Measurements from ENCODE around the gene TDRD12. TPM values are rescaled to one million over a fixed set of nuclear protein-coding genes. Genes with fewer than 3 reads are reported as not detected.
A peak's percentile ranks its signal among the peaks of the same experiment; 100 is the strongest.

Gene TDRD12, protein sequence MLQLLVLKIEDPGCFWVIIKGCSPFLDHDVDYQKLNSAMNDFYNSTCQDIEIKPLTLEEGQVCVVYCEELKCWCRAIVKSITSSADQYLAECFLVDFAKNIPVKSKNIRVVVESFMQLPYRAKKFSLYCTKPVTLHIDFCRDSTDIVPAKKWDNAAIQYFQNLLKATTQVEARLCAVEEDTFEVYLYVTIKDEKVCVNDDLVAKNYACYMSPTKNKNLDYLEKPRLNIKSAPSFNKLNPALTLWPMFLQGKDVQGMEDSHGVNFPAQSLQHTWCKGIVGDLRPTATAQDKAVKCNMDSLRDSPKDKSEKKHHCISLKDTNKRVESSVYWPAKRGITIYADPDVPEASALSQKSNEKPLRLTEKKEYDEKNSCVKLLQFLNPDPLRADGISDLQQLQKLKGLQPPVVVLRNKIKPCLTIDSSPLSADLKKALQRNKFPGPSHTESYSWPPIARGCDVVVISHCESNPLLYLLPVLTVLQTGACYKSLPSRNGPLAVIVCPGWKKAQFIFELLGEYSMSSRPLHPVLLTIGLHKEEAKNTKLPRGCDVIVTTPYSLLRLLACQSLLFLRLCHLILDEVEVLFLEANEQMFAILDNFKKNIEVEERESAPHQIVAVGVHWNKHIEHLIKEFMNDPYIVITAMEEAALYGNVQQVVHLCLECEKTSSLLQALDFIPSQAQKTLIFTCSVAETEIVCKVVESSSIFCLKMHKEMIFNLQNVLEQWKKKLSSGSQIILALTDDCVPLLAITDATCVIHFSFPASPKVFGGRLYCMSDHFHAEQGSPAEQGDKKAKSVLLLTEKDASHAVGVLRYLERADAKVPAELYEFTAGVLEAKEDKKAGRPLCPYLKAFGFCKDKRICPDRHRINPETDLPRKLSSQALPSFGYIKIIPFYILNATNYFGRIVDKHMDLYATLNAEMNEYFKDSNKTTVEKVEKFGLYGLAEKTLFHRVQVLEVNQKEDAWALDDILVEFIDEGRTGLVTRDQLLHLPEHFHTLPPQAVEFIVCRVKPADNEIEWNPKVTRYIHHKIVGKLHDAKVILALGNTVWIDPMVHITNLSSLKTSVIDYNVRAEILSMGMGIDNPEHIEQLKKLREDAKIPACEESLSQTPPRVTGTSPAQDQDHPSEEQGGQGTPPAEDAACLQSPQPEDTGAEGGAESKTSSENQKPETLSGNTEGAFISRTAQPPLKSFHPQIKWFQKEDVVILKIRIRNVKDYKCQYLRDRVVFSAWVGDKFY (N-terminal part only)
- total RNA-seq, result 0.18 and 0.20 TPM in 2 replicates

DNA sequence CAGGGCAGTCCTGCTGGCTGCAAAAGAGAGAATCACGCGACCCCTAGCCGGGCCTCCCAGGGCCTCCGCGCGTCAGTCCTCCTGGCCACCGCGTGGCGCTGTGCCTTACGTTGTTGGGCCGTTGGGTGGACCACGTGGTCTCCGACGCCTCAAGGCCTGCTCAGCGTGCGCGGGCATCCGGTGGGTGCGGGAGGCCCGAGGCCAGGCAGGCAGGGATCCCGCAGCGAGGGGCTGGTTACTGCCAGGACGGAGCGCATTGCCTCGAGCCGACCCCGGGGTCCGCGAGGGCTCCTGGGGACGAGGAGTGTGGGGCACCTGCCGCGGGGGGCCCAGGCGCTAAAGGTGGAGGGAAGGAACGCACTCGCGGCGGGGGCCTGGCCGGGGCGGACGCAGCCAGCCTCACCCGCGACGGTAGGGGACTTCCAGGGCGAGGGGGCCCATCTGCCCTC is at the start of gene TDRD12:
TDRD12 (plus strand) TSS at position 157 of the 449 bp plus-strand sequence. CDS start 306 bp downstream, outside the sequence.
- peaks cover 4% of the 10 kb centered on the region for H3K9me3 Mint-ChIP-seq

DNA sequence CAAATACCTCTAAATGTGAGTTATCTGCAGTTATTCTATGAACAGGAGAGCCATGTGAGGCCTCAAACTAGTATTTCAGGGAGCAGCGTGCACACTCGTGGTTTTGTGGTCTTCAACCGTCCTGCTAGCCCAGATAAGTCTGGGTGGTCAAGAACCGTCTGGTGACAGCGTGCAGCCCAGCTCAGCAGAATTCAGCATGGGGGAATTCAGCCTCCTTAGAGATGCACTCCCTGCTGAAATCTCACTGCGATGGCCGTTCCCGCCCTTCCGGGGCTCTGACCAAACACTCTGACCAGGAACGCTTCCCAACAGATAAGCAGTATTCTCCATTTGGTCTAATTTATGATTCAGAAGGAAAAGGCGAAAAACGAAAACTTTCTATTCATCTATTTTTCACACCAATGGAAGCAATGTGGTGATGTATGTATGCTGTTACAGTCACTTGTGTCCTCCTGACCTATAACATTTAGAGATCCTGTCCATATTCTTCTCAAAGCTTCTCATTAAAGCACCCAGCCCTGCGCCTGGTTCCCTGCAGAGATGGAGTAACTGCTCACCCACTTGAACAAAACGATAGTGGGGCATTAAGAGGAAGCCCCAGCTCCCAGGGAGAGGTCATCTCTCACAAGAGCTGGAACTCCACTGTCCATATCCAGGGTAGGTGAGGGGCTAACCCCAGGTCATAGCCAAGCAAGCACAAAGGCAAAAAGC is 47.5 kb upstream of the TDRD12 start:
- Mint-ChIP-seq H3K36me3 (ENCODE audit: low read depth) (no peaks in the 10 kb centered on the region), H3K27me3 (ENCODE audit: insufficient read depth) (peaks cover 10% of the 10 kb centered on the region), H3K9me3 (no peaks in the 10 kb centered on the region), H3K27ac (no peak overlapping the region), H3K4me1 (ENCODE audit: low read depth) (peaks cover 32% of the 10 kb centered on the region), H3K4me3 (no peak overlapping the region)
- intact Hi-C loops (cut with micrococcal nuclease), result no loop called here
- DNase-seq (ENCODE audit: low spot score), result no peak

More for the DNA sequence above, at the start of gene TDRD12:
- Mint-ChIP-seq H3K27ac (no peak within 1 kb of the TSS), H3K36me3 (ENCODE audit: low read depth) (peaks cover 9% of the 10 kb centered on the region), H3K27me3 (ENCODE audit: insufficient read depth) (peaks cover 5% of the 10 kb centered on the region), H3K4me1 (ENCODE audit: low read depth) (no peaks in the 10 kb centered on the region), H3K4me3 (no peak within 1 kb of the TSS)
- intact Hi-C loops (cut with micrococcal nuclease), result no loop called here
- DNase-seq (ENCODE audit: low spot score), result no peak

DNA sequence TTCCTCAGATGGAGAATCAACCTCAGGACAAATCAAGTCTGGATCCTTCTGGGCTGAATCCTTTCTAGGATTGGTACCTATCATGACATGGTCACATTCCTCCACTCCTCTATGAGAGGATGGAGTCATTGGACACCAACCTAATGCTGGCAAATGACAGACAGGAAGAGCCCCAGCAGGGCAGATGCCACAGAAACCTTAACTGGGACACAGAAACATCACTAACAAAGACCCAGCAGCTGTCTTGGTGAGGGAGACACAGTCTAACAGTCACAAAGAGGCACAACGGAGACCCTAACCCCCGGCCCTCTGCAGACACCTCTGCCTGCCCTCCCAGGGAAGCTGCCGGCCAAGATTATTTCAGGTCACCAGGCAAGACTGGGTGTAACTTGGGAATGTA is 46.7 kb upstream of the TDRD12 start:
- H3K36me3 Mint-ChIP-seq (ENCODE audit: low read depth), result no peaks in the 10 kb centered on the region
- H3K9me3 Mint-ChIP-seq, result no peaks in the 10 kb centered on the region
- intact Hi-C loops (cut with micrococcal nuclease), result no loop called here
- DNase-seq (ENCODE audit: low spot score), result no peak
- H3K4me3 Mint-ChIP-seq, result peak overlapping the region; percentile 89
- no peak overlapping the region for H3K27ac Mint-ChIP-seq
- H3K4me1 Mint-ChIP-seq (ENCODE audit: low read depth), result peaks cover 38% of the 10 kb centered on the region
- peaks cover 18% of the 10 kb centered on the region for H3K27me3 Mint-ChIP-seq (ENCODE audit: insufficient read depth)

DNA sequence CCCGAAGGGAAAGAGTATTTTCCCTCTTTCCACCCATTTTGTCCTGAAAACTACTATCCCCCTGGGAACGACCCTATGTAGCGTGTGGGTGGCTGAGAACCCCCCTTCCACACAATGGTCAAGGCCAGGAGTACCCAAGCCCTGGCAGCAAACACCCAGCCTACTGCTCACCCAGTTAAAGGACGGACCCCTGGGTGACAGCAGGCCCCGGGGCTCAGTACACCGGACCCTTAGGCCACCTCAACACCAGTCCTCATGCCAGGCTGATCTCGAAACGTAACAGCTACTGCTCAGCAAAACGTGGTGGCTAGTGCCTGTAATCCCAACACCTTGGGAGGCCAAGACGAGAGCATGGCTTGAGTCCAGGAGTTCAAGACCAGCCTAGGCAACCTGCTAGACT is 46.0 kb upstream of the TDRD12 start:
- H3K4me3 Mint-ChIP-seq, result peak overlapping the region; percentile 89
- H3K4me1 Mint-ChIP-seq (ENCODE audit: low read depth), result peaks cover 38% of the 10 kb centered on the region
- H3K27me3 Mint-ChIP-seq (ENCODE audit: insufficient read depth), result peaks cover 22% of the 10 kb centered on the region
- no peak overlapping the region for H3K27ac Mint-ChIP-seq
- DNase-seq (ENCODE audit: low spot score), result no peak
- H3K36me3 Mint-ChIP-seq (ENCODE audit: low read depth), result no peaks in the 10 kb centered on the region
- H3K9me3 Mint-ChIP-seq, result no peaks in the 10 kb centered on the region
- intact Hi-C loops (cut with micrococcal nuclease), result no loop called here

DNA sequence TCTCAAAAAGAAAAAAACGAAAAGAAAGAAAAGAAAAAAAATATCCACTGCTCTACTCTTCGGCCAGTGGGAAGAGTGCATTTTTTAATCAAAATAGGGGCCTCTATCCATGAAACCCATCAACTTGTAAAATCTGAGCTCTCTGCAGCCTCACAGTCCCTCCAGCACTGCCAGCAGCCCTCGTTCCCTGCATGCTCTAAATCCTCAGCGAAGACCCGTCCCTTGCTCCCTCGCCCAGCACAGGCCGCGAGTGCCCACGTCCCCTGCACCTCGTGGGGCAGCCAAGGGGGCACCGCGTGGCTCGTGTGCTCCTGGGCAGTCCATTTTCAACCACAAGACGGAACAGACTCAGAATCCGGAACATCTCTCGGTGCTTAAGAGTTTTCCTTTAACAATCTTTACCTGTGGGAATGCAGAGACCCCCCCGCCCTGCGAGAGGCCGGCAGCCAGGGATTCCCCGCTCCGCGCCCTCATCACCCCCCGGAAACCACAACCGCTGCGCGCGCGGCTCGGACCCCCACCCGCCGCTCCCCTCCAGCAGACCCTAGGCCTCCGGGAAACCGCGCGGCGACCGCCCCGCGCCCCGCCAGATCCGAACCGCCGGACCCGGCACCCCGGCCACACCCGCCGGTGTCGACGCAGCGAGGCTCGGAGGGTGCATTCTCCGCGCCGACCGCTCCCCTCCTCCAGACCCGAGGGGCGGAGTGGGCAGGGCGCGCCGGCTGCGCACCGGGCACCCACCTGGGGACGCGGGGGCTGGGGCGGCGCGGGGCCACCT is 45.2 kb upstream of the TDRD12 start:
- Mint-ChIP-seq H3K9me3 (no peaks in the 10 kb centered on the region), H3K36me3 (ENCODE audit: low read depth) (no peaks in the 10 kb centered on the region), H3K4me1 (ENCODE audit: low read depth) (peaks cover 36% of the 10 kb centered on the region), H3K4me3 (peak overlapping the region; percentile 89), H3K27ac (peak overlapping the region; percentile 89), H3K27me3 (ENCODE audit: insufficient read depth) (peaks cover 29% of the 10 kb centered on the region)
- DNase-seq (ENCODE audit: low spot score), result no peak
- intact Hi-C loops (cut with micrococcal nuclease), result loop anchor here (2.0 kb wide), 5 partner anchors 76 to 502 kb away; partner anchors contain the start of genes DPY19L3, GPATCH1 and PDCD5

DNA sequence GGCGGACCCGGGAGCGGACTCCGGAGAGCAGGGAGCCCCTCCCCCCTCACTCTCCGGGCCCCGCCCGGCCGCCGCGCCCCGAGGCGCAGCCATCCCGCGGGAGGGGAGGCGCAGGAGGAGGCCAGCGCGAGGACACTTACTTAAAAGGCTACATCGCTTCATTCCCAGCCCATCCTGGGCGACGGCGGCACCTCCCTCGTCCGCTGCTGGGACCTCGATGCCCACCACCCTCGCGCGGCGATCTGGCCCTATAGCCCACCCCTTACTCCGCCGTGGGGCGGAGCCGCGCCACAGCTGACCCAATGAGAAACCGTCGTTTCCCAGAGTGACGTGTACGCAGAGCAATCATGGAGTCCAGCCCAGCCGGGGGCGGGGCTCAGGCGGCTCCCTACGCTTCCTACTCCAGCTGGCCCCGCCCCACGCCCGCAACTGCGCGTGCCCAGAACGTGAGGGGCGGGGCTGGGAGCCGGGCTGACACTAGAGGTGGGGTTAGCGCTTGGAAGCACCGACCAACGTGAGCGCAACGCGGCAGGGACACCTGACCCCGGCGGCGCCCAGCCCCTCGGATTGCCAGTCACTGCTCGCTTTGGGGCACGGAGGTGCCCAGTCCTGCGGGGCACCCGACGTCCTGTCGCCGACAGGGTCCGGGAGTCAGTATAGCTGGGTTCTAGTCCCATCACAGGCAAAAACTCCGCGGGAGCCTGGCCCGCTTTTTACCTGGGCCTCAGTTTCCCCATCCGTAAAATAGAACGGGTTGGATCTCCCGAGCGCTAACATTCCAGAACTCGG is 44.4 kb upstream of the TDRD12 start, which contains the start of gene ANKRD27:
ANKRD27 (minus strand) TSS at position 250 of the 789 bp plus-strand sequence. CDS start 16,165 bp downstream, outside the sequence.
- peak; percentile 98 for DNase-seq (ENCODE audit: low spot score)
- peaks cover 31% of the 10 kb centered on the region for H3K27me3 Mint-ChIP-seq (ENCODE audit: insufficient read depth)
- H3K27ac Mint-ChIP-seq, result peak within 1 kb of the TSS; percentile 89
- H3K4me3 Mint-ChIP-seq, result peak within 1 kb of the TSS; percentile 89
- peaks cover 28% of the 10 kb centered on the region for H3K4me1 Mint-ChIP-seq (ENCODE audit: low read depth)
- no peaks in the 10 kb centered on the region for H3K36me3 Mint-ChIP-seq (ENCODE audit: low read depth)
- intact Hi-C loops (cut with micrococcal nuclease), result loop anchor here (1.0 to 5.0 kb wide), 8 partner anchors 16 to 627 kb away; partner anchors contain the start of genes CEBPA, DPY19L3, FAAP24 and GPATCH1
- H3K9me3 Mint-ChIP-seq, result no peaks in the 10 kb centered on the region

DNA sequence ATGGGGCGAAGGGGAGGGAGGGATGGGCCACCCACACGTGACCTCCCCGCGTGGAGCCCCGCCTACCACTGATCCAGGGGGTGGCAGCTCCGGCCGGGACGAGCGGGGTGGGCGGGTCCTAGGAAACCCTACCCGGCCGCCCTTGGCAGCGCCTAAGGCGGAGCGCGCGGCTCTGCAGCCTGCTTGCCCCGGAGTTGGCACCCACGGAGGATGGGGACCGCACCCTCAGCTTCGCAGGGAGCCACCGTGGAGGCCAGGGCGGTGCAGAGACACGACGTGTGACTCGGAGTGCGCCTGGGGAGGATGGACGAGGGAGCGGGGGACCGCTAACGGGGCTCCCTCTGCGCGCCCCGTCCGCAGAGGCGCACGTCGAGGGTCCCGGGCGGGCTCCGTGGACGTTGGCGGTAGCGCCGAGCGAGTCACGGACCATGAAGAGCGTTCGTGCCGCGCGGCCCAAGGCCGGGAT is 43.8 kb upstream of the TDRD12 start, which contains the start of gene RGS9BP:
RGS9BP (plus strand) TSS at position 129 of the 466 bp plus-strand sequence. CDS start 416 bp downstream, outside the sequence.
- peak; percentile 52 for DNase-seq (ENCODE audit: low spot score)
- Mint-ChIP-seq H3K4me3 (peak within 1 kb of the TSS; percentile 88), H3K27me3 (ENCODE audit: insufficient read depth) (peaks cover 34% of the 10 kb centered on the region), H3K27ac (peak within 1 kb of the TSS; percentile 71), H3K4me1 (ENCODE audit: low read depth) (peaks cover 25% of the 10 kb centered on the region), H3K36me3 (ENCODE audit: low read depth) (no peaks in the 10 kb centered on the region), H3K9me3 (no peaks in the 10 kb centered on the region)
- intact Hi-C loops (cut with micrococcal nuclease), result loop anchor here (1.0 to 5.0 kb wide), 8 partner anchors 16 to 627 kb away; partner anchors contain the start of genes CEBPA, DPY19L3, FAAP24 and GPATCH1

DNA sequence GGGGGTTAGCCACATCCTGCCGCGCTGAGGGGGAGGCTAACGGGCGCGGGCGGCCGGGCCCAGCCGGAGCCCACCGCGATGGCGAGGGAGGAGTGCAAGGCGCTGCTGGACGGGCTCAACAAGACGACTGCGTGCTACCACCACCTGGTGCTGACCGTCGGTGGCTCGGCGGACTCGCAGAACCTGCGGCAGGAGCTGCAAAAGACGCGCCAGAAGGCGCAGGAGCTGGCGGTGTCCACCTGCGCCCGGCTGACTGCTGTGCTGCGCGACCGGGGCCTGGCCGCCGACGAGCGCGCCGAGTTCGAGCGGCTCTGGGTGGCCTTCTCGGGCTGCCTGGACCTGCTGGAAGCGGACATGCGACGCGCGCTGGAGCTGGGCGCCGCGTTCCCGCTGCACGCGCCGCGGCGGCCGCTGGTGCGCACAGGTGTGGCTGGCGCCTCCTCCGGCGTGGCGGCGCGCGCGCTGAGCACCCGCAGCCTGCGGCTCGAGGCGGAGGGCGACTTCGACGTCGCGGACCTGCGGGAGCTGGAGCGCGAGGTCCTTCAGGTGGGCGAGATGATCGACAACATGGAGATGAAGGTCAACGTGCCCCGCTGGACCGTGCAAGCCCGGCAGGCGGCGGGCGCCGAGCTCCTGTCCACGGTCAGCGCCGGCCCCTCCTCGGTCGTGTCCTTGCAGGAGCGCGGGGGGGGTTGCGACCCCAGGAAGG is 43.2 kb upstream of the TDRD12 start:
- H3K36me3 Mint-ChIP-seq (ENCODE audit: low read depth), result no peaks in the 10 kb centered on the region
- H3K27ac Mint-ChIP-seq, result no peak overlapping the region
- intact Hi-C loops (cut with micrococcal nuclease), result loop anchor here (5.0 kb wide), 1 partner anchor 626 kb away; the partner anchor contains the start of gene CEBPA
- no peak for DNase-seq (ENCODE audit: low spot score)
- H3K27me3 Mint-ChIP-seq (ENCODE audit: insufficient read depth), result peaks cover 39% of the 10 kb centered on the region
- H3K4me3 Mint-ChIP-seq, result no peak overlapping the region
- no peaks in the 10 kb centered on the region for H3K9me3 Mint-ChIP-seq
- peaks cover 25% of the 10 kb centered on the region for H3K4me1 Mint-ChIP-seq (ENCODE audit: low read depth)

DNA sequence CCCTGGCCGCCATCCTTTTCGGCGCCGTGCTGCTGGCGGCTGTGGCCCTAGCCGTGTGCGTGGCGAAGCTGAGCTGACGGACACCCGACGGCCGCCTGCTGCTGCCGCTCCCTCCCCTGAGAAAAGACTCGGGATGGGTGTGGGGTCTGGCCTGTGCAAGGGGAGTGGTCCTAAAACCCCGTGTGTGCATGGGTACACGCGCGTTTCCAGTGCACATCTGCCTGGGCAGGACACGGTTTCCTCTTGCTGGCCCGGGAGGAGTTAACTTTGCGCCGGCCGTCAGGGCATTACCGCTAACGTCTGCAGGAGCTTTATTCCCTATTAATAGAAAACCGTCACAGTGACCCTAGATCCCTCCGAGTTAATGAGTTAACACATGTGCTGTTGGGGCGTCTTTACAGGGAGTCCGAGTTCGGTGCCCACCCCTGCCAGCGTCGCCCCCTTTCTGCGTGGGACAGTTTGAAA is 42.6 kb upstream of the TDRD12 start:
- DNase-seq (ENCODE audit: low spot score), result no peak
- peaks cover 25% of the 10 kb centered on the region for H3K4me1 Mint-ChIP-seq (ENCODE audit: low read depth)
- H3K27me3 Mint-ChIP-seq (ENCODE audit: insufficient read depth), result peaks cover 39% of the 10 kb centered on the region
- H3K4me3 Mint-ChIP-seq, result peak overlapping the region; percentile 40
- no peaks in the 10 kb centered on the region for H3K9me3 Mint-ChIP-seq
- H3K27ac Mint-ChIP-seq, result no peak overlapping the region
- intact Hi-C loops (cut with micrococcal nuclease), result loop anchor here (5.0 kb wide), 1 partner anchor 625 kb away; the partner anchor contains the start of gene CEBPA
- no peaks in the 10 kb centered on the region for H3K36me3 Mint-ChIP-seq (ENCODE audit: low read depth)

DNA sequence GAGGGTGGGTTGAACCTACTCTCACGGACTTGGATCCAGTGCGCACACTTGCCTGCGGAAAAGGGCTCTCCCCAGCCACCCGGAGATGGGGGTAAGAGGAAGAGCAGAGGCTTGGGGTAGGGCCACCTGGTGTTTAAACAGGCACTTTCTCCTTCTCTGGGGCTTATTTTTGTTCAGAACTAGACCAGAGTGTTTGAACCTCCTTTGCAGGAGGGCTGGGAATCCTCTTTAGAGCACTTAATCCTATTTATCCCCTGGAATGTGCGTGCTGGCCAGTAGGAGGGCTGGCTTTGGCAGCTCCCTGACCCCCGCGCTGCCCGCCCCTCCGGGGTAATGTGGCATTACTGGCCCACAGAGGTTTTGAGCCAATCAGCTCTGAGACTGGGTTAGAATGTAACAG is 41.9 kb upstream of the TDRD12 start:
- Mint-ChIP-seq H3K27ac (no peak overlapping the region), H3K4me3 (peak overlapping the region; percentile 40), H3K36me3 (ENCODE audit: low read depth) (no peaks in the 10 kb centered on the region), H3K9me3 (no peaks in the 10 kb centered on the region), H3K4me1 (ENCODE audit: low read depth) (peaks cover 23% of the 10 kb centered on the region), H3K27me3 (ENCODE audit: insufficient read depth) (peaks cover 43% of the 10 kb centered on the region)
- intact Hi-C loops (cut with micrococcal nuclease), result loop anchor here (5.0 kb wide), 1 partner anchor 625 kb away; the partner anchor contains the start of gene CEBPA
- DNase-seq (ENCODE audit: low spot score), result no peak
